Uterus (tissue), 2 donors: Measurements from ENCODE around the gene SYCE3.

Source experiments
- CTCF ChIP-seq, 4 experiments: fragments of 200-600 bp in 2 of 4; fragments of 450-650 bp in 2 of 4; sonication (generic) in 2 of 4; IDR thresholded peaks; one replicate each; pipeline ENCODE4 v1.5.1; 2016 to 2019; ENCODE audit warnings: antibody characterized with exemption in 4 of 4, mild to moderate bottlenecking in 2 of 4, moderate library complexity in 1 of 4
- POLR2A ChIP-seq, 2 donors: fragments of 450-650 bp; IDR thresholded peaks; one replicate each; pipeline ENCODE4 v1.6.1; 2016; ENCODE audit warnings: antibody characterized with exemption in 2 of 2, mild to moderate bottlenecking in 1 of 2, moderate library complexity in 1 of 2

DNA sequence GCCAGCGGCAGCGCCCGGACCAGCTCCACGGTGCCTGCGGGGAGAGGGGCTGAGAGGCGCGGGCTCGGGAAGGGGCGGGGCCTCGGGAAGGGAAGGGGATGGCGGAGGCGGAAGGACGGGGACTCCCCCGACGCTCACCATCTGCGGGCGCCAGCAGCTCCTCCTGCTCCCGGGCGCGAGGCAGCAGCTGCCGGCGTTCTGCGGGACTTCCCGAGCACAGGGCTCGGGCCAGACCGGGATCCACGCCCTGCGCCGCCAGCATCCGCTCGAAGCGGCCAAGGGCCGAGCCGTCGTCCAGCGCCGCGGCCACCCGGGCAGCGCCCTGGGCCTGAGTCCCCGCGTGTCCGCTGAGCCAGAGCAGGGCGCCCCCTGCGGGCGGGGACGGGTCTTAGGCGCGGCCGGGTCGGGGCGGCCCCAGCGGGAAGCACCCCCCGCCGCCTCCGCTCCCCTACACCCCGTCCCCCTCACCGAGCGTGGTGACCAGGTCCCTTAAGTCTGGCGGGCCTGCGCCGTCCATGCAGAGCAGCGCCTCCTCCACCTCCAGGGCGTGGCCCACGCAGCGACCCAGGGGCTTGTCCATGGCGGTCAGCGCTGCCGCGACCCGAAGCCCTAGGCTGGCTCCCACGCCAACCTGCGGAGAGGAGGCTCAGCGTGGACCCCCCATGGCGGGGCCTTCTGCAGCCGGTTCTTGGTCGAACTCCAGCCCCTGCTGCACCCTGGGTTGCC, 36.4 kb downstream of the SYCE3 start:
- peak; percentile 39 to 68 (median 60) for TF ChIP-seq CTCF (IDR thresholded peaks at IDR 0.05)
- no peak for TF ChIP-seq POLR2A (IDR thresholded peaks at IDR 0.05)
